Activated CD4-positive, alpha-beta T cell treated with anti-CD3 and anti-CD28 coated beads for 24 hours (primary cell): ENCODE measurements around the gene XIRP1.

Experiments
- DNase-seq, 2 donors: peaks; one replicate each; pipeline ENCODE4 v3.0.0-alpha.2; 2020; ENCODE audit warnings: low read depth in 2 of 2

Gene XIRP1

GRCh38 chr3:39144748-39145380, 47.5 kb downstream of the XIRP1 start:
- no peak for DNase-seq

- no peak for DNase-seq
Measured at GRCh38 chr3:39144095-39144747, 48.2 kb downstream of the XIRP1 start.

GRCh38 chr3:39143051-39143885, 49.1 kb downstream of the XIRP1 start:
- no peak for DNase-seq

GRCh38 chr3:39142067-39142466, 50.3 kb downstream of the XIRP1 start:
- no peak for DNase-seq

- no peak for DNase-seq
Measured at GRCh38 chr3:39141171-39141995, 51.0 kb downstream of the XIRP1 start.

- no peak for DNase-seq
Measured at GRCh38 chr3:39140341-39140971, 51.9 kb downstream of the XIRP1 start.

GRCh38 chr3:39139442-39139841, 53.0 kb downstream of the XIRP1 start:
- no peak for DNase-seq

GRCh38 chr3:39138804-39139415, 53.5 kb downstream of the XIRP1 start:
- no peak for DNase-seq

- no peak for DNase-seq
Measured at GRCh38 chr3:39137991-39138803, 54.2 kb downstream of the XIRP1 start.

GRCh38 chr3:39137435-39137936, 54.9 kb downstream of the XIRP1 start:
- no peak for DNase-seq

- no peak for DNase-seq
Measured at GRCh38 chr3:39136533-39137434, 55.6 kb downstream of the XIRP1 start.

GRCh38 chr3:39135170-39135805, 57.1 kb downstream of the XIRP1 start:
- DNase-seq = no peak

- DNase-seq = no peak
Measured at GRCh38 chr3:39134305-39134704, 58.1 kb downstream of the XIRP1 start.

GRCh38 chr3:39133822-39134221, 58.6 kb downstream of the XIRP1 start:
- DNase-seq = no peak
